B cell (primary cell): ENCODE data around the gene ZBTB2. TPM values are rescaled to one million over a fixed set of nuclear protein-coding genes. Genes with fewer than 3 reads are reported as not detected.
"Not testable (repeated sequence)": the region's sequence is repeated elsewhere in the genome, so short reads cannot be mapped to it uniquely, and the experiment has no call there.

ENCODE experiments used
- ATAC-seq: fragments of 200-7000 bp; cut with Tn5 transposase; one replicate; pipeline ENCODE4 v1.10.0; 2021; ENCODE audit warnings: low read depth, mild to moderate bottlenecking, moderate number of reproducible peaks, moderate library complexity
- CTCF ChIA-PET: fragments of 350-600 bp; sonication (Branson Sonifier 250); formaldehyde crosslinking; loops from one replicate; lab custom pipeline; 2021; ENCODE audit warnings: antibody characterized with exemption, inconsistent platforms; lab: Charles Lee
- POLR2A ChIA-PET: fragments of 350-600 bp; sonication (Branson Sonifier 250); formaldehyde crosslinking; loops from one replicate; lab custom pipeline; 2021; ENCODE audit warnings: antibody characterized with exemption; lab: Charles Lee
- DNase-seq: peaks from one replicate; pipeline ENCODE4 v3.0.0; 2013
- H2AFZ ChIP-seq: 2 replicates; pipeline ENCODE4 v1.6.1; 2012; ENCODE audit warnings: mild to moderate bottlenecking, low read depth, low read length; ENCODE audit not compliant: insufficient read depth, poor library complexity, severe bottlenecking
- H3K27ac ChIP-seq, 2 donors: 1 replicate in 1 of 2; 2 replicates in 1 of 2; pipeline ENCODE4 v1.5.1; 2012 to 2013; ENCODE audit warnings: low read length in 2 of 2, mild to moderate bottlenecking in 2 of 2, moderate library complexity in 1 of 2
- H3K27me3 ChIP-seq, 4 experiments: fragments of 200-600 bp in 1 of 4; sonication (generic) in 1 of 4; replicated peaks in 1 of 4; 1 replicate in 2 of 4; 2 replicates in 2 of 4; pipeline versions ENCODE4 v1.6.1 to v1.7.0; 2013 to 2016; ENCODE audit warnings: low read length in 3 of 4, mild to moderate bottlenecking in 2 of 4, mixed read lengths in 1 of 4, moderate library complexity in 1 of 4; ENCODE audit not compliant: insufficient read depth in 4 of 4, control insufficient read depth in 3 of 4; ENCODE audit errors: control extremely low read depth in 1 of 4
- H3K36me3 ChIP-seq, 2 experiments: replicated peaks in 1 of 2; 1 replicate in 1 of 2; 2 replicates in 1 of 2; pipeline versions ENCODE4 v1.6.1 to v1.7.1; 2013; ENCODE audit warnings: low read length in 1 of 2; ENCODE audit not compliant: insufficient read depth in 2 of 2, control insufficient read depth in 1 of 2; ENCODE audit errors: control extremely low read depth in 1 of 2, extremely low read depth in 1 of 2
- H3K4me1 ChIP-seq, 2 donors: fragments of 200-600 bp in 1 of 2; sonication (generic) in 1 of 2; 1 replicate in 1 of 2; 2 replicates in 1 of 2; pipeline versions ENCODE4 v1.5.1 to v1.6.1; 2013 to 2017; ENCODE audit warnings: low read length in 2 of 2; ENCODE audit not compliant: control insufficient read depth in 2 of 2, insufficient read depth in 2 of 2
- H3K4me2 ChIP-seq: replicated peaks from 2 replicates; pipeline ENCODE3; 2012; ENCODE audit warnings: mild to moderate bottlenecking, low read depth, low read length; ENCODE audit not compliant: poor library complexity, severe bottlenecking
- H3K4me3 ChIP-seq, 5 experiments: fragments of 200-600 bp in 1 of 5; sonication (generic) in 1 of 5; 1 replicate in 3 of 5; 2 replicates in 2 of 5; pipeline versions ENCODE4 v1.5.1 to v1.7.0; 2011 to 2016; ENCODE audit warnings: low read length in 4 of 5, mild to moderate bottlenecking in 4 of 5, low read depth in 2 of 5, control low read depth in 1 of 5, moderate library complexity in 1 of 5; ENCODE audit not compliant: insufficient read depth in 1 of 5; ENCODE audit errors: control extremely low read depth in 1 of 5, extremely low read depth in 1 of 5
- H3K79me2 ChIP-seq: fragments of 200-600 bp; sonication (generic); one replicate; pipeline ENCODE4 v1.6.0; 2016; ENCODE audit warnings: low read length; ENCODE audit not compliant: control insufficient read depth, insufficient read depth
- H3K9ac ChIP-seq: fragments of 200-600 bp; sonication (generic); 2 replicates; pipeline ENCODE4 v1.6.1; 2017; ENCODE audit warnings: mild to moderate bottlenecking, low read length, moderate library complexity
- H3K9me3 ChIP-seq, 3 donors: one replicate each; pipeline versions ENCODE4 v1.6.1 to v1.7.1; 2013; ENCODE audit warnings: low read length in 2 of 3; ENCODE audit not compliant: control insufficient read depth in 2 of 3, insufficient read depth in 1 of 3; ENCODE audit errors: control extremely low read depth in 1 of 3
- H4K20me1 ChIP-seq: 2 replicates; pipeline ENCODE4 v1.6.0; 2012; ENCODE audit warnings: mild to moderate bottlenecking, low read length; ENCODE audit not compliant: insufficient read depth, control insufficient read depth, poor library complexity, severe bottlenecking
- H3K27ac Mint-ChIP-seq: one replicate; pipeline ENCODE4 v1.8.0; 2021; ENCODE audit warnings: mixed read lengths
- H3K27me3 Mint-ChIP-seq: one replicate; pipeline ENCODE4 v1.8.0; 2021; ENCODE audit warnings: mixed read lengths
- H3K4me1 Mint-ChIP-seq: one replicate; pipeline ENCODE4 v1.8.0; 2021; ENCODE audit warnings: mixed read lengths
- H3K4me3 Mint-ChIP-seq: one replicate; pipeline ENCODE4 v1.8.0; 2021; ENCODE audit warnings: mixed read lengths
- H3K9me3 Mint-ChIP-seq: one replicate; pipeline ENCODE4 v1.8.0; 2022; ENCODE audit warnings: mixed read lengths; ENCODE audit not compliant: insufficient read depth
- CTCF ChIP-seq: fragments of 200-600 bp; IDR thresholded peaks from one replicate; pipeline ENCODE4 v1.8.0; 2022; ENCODE audit warnings: antibody characterized with exemption, mild to moderate bottlenecking
- EZH2 ChIP-seq: IDR thresholded peaks from 2 replicates; pipeline ENCODE4 v1.6.1; 2012; ENCODE audit warnings: borderline replicate concordance, low read depth, mild to moderate bottlenecking, moderate library complexity, low read length; ENCODE audit not compliant: insufficient read depth, poor library complexity, severe bottlenecking
- WGBS: methylation state at CpG from one replicate; pipeline ENCODE4 v1.1.5; 2013; ENCODE audit warnings: missing lambda C conversion rate; ENCODE audit not compliant: insufficient coverage; 5-methylcytosine and 5-hydroxymethylcytosine counted together
- intact Hi-C: fragments of 100-400 bp; cut with micrococcal nuclease; formaldehyde crosslinking; loops from one replicate; pipeline ENCODE4 v1.10.0; 2022
- polyA plus RNA-seq: library from polyadenylated mRNA; depleted of rRNA; stranded (reverse); fragments of >200 nt; gene quantifications from 2 replicates; pipeline ENCODE4 v1.2.3, GENCODE V29; 2012
- total RNA-seq, 2 donors: library from RNA; stranded (reverse); fragments of 120-200 nt in 1 of 2; gene quantifications; 1 replicate in 1 of 2; 2 replicates in 1 of 2; pipeline versions ENCODE4 v1.2.3 to v1.2.4, GENCODE V29; 2013 to 2022

ZBTB2 gene
- total and polyA plus RNA-seq, 2 donors (not counting 1 experiment from before 2014, with no cell fraction given): 15.9 to 17.6 TPM

GRCh38 chr6:151357758-151358436 is 33.5 kb downstream of the ZBTB2 start:
- ChIA-PET CTCF (interaction anchor here (1.2 kb wide), 1 partner anchor 32 kb away, joined by 3 read pairs; no protein-coding TSS in a partner anchor), POLR2A (no interaction called here)
- H3K27me3 Mint-ChIP-seq: no peaks in the 10 kb centered on the region
- Histone ChIP-seq H3K79me2 (no peaks in the 10 kb centered on the region), H2AFZ (no peak overlapping the region), H4K20me1 (no peaks in the 10 kb centered on the region), H3K27me3 (no peaks in the 10 kb centered on the region), H3K9ac (no peak overlapping the region), H3K4me2 (no peak overlapping the region), H3K36me3 (peaks cover 0 to 14% of the 10 kb centered on the region in 2 experiments), H3K9me3 (no peaks in the 10 kb centered on the region), H3K27ac (no peak overlapping the region), H3K4me3 (no peak overlapping the region), H3K4me1 (no peaks in the 10 kb centered on the region)
- TF ChIP-seq CTCF (no peak), EZH2 (no peak)
- no peaks in the 10 kb centered on the region for H3K9me3 Mint-ChIP-seq
- DNase-seq (no peak), ATAC-seq (no peak)
- no peaks in the 10 kb centered on the region for H3K4me1 Mint-ChIP-seq
- no peak overlapping the region for H3K27ac Mint-ChIP-seq
- WGBS: 63% methylated on average over 4 of the region's 6 CpGs
- intact Hi-C loops: no loop called here
- H3K4me3 Mint-ChIP-seq: no peak overlapping the region

GRCh38 chr6:151356983-151357382 is 34.4 kb downstream of the ZBTB2 start:
- H3K27ac ChIP-seq, H3K27me3 Mint-ChIP-seq, H3K79me2 ChIP-seq, H3K4me2 ChIP-seq, H2AFZ ChIP-seq, H4K20me1 ChIP-seq, ATAC-seq, H3K27me3 ChIP-seq, POLR2A ChIA-PET, H3K4me1 ChIP-seq, DNase-seq, H3K9me3 Mint-ChIP-seq, H3K9me3 ChIP-seq, intact Hi-C loops, H3K4me1 Mint-ChIP-seq, H3K9ac ChIP-seq, H3K4me3 Mint-ChIP-seq, H3K27ac Mint-ChIP-seq, H3K36me3 ChIP-seq, H3K4me3 ChIP-seq: not testable (repeated sequence)
- CTCF ChIA-PET: interaction anchor here (1.1 to 1.9 kb wide), 2 partner anchors 33 to 465 kb away, joined by 3 to 9 read pairs; no protein-coding TSS in a partner anchor
- WGBS: 98% methylated on average over 6 of the region's 6 CpGs
